NB4 (cell line): ENCODE results near the gene KRTAP4-8.

Experiments used
- MYC ChIP-seq: IDR thresholded peaks from 2 replicates; pipeline ENCODE4 v1.6.1; 2011; ENCODE audit warnings: low read depth, low read length
- POLR2A ChIP-seq: IDR thresholded peaks from 2 replicates; pipeline ENCODE4 v1.6.1; 2011; ENCODE audit warnings: mild to moderate bottlenecking; ENCODE audit not compliant: insufficient read length; ENCODE audit errors: extremely low read depth
- TF ChIP-seq, protein P1 (sequence below): IDR thresholded peaks from one replicate; pipeline ENCODE4 v1.5.1; 2012; ENCODE audit warnings: low read depth, low read length
- TF ChIP-seq, protein P2 (sequence below): IDR thresholded peaks from 2 replicates; pipeline ENCODE4 v1.6.1; 2011; ENCODE audit warnings: low read depth, low read length

DNA sequence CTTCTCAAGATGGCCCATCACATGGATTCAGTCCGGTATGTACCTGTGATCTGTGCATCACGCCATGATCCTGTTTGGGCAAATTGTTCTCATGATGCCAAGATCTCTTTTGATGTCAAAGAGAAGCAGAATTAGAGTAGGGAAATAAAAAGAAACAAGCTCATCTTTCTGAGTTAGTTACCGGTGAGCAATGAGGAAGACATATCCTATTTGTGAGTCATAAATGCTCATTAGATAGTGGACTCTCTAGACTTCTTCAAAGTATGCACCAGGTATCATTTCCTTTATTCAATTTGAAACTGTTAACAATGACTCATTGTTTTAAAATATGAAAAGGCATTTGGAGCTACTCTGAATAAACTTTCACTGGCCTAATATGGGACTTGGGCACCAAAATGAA lies 34.0 kb upstream of the KRTAP4-8 start:
- TF ChIP-seq, protein P1, sequence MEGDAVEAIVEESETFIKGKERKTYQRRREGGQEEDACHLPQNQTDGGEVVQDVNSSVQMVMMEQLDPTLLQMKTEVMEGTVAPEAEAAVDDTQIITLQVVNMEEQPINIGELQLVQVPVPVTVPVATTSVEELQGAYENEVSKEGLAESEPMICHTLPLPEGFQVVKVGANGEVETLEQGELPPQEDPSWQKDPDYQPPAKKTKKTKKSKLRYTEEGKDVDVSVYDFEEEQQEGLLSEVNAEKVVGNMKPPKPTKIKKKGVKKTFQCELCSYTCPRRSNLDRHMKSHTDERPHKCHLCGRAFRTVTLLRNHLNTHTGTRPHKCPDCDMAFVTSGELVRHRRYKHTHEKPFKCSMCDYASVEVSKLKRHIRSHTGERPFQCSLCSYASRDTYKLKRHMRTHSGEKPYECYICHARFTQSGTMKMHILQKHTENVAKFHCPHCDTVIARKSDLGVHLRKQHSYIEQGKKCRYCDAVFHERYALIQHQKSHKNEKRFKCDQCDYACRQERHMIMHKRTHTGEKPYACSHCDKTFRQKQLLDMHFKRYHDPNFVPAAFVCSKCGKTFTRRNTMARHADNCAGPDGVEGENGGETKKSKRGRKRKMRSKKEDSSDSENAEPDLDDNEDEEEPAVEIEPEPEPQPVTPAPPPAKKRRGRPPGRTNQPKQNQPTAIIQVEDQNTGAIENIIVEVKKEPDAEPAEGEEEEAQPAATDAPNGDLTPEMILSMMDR = no peak
- TF ChIP-seq POLR2A = no peak
- TF ChIP-seq, protein P2, sequence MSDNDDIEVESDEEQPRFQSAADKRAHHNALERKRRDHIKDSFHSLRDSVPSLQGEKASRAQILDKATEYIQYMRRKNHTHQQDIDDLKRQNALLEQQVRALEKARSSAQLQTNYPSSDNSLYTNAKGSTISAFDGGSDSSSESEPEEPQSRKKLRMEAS = no peak
- TF ChIP-seq MYC = no peak
